Activated T-cell treated with anti-CD3 and anti-CD28 coated beads for 24 hours (primary cell): Measurements from ENCODE around the gene HYAL2.
"Not testable (repeated sequence)": the region's sequence is repeated elsewhere in the genome, so short reads cannot be mapped to it uniquely, and the experiment has no call there.

Source experiments
- DNase-seq: peaks from one replicate; pipeline ENCODE4 v3.0.0-alpha.2; 2020; ENCODE audit warnings: low read depth

The HYAL2 gene

GRCh38 chr3:50312041-50312440, 10.5 kb downstream of the HYAL2 start:
- DNase-seq: not testable (repeated sequence)

GRCh38 chr3:50304601-50305000, 17.9 kb downstream of the HYAL2 start:
- DNase-seq: no peak

- no peak for DNase-seq
Observed at GRCh38 chr3:50303013-50303815, 19.3 kb downstream of the HYAL2 start, which contains the start of gene HYAL1. Gene HYAL1, minus strand, starts transcription at chr3:50303574. Its CDS starts 618 bp downstream, at chr3:50302956.

GRCh38 chr3:50302095-50303012, 20.2 kb downstream of the HYAL2 start:
- no peak for DNase-seq

- DNase-seq: no peak
Observed at GRCh38 chr3:50300681-50301254, 21.8 kb downstream of the HYAL2 start.

GRCh38 chr3:50299929-50300680, 22.4 kb downstream of the HYAL2 start:
- DNase-seq: no peak

- DNase-seq: no peak
Observed at GRCh38 chr3:50299638-50299928, 23.0 kb downstream of the HYAL2 start.

- peak; percentile 98 for DNase-seq
Observed at GRCh38 chr3:50298836-50299637, 23.5 kb downstream of the HYAL2 start, which contains the start of the genes HYAL3 and NAA80. Gene HYAL3, minus strand, starts transcription at chr3:50299405. Its CDS starts 3,803 bp downstream, at chr3:50295602. Gene NAA80, minus strand, starts transcription at chr3:50299405. Its CDS starts 1,942 bp downstream, at chr3:50297463.

- no peak for DNase-seq
Observed at GRCh38 chr3:50297896-50298725, 24.4 kb downstream of the HYAL2 start.

- DNase-seq: no peak
Observed at GRCh38 chr3:50297384-50297775, 25.2 kb downstream of the HYAL2 start.

GRCh38 chr3:50296721-50297383, 25.7 kb downstream of the HYAL2 start:
- DNase-seq: no peak

GRCh38 chr3:50295553-50296431, 26.8 kb downstream of the HYAL2 start:
- no peak for DNase-seq

GRCh38 chr3:50294492-50295403, 27.8 kb downstream of the HYAL2 start:
- DNase-seq: no peak

GRCh38 chr3:50294089-50294488, 28.5 kb downstream of the HYAL2 start:
- no peak for DNase-seq

- no peak for DNase-seq
Observed at GRCh38 chr3:50293079-50293801, 29.3 kb downstream of the HYAL2 start.
